Hepatocyte (in vitro differentiated cells): ENCODE data around the gene KCNV2. TPM values are rescaled to one million over a fixed set of nuclear protein-coding genes. Genes with fewer than 3 reads are reported as not detected.

ENCODE experiments used
- DNase-seq: peaks from one replicate; pipeline ENCODE4 v3.0.0-alpha.2; 2016; ENCODE audit warnings: low spot score
- H2AFZ ChIP-seq: fragments of 200-600 bp; sonication (generic); 2 replicates; pipeline ENCODE4 v1.6.0; 2016; ENCODE audit warnings: antibody characterized with exemption, mild to moderate bottlenecking
- H3K27ac ChIP-seq: fragments of 200-600 bp; sonication (generic); 2 replicates; pipeline ENCODE4 v1.5.1; 2016; ENCODE audit warnings: mild to moderate bottlenecking
- H3K27me3 ChIP-seq: fragments of 200-600 bp; sonication (generic); 2 replicates; pipeline ENCODE4 v1.6.1; 2016
- H3K36me3 ChIP-seq: fragments of 200-600 bp; sonication (generic); replicated peaks from 2 replicates; pipeline ENCODE4 v1.5.1; 2016; ENCODE audit warnings: low read depth; ENCODE audit not compliant: insufficient read depth
- H3K4me1 ChIP-seq: fragments of 200-600 bp; sonication (generic); 2 replicates; pipeline ENCODE4 v1.5.1; 2016; ENCODE audit warnings: mild to moderate bottlenecking, moderate library complexity; ENCODE audit not compliant: insufficient read depth
- H3K4me2 ChIP-seq: fragments of 200-600 bp; sonication (generic); 2 replicates; pipeline ENCODE4 v1.6.0; 2016
- H3K4me3 ChIP-seq: fragments of 200-600 bp; sonication (generic); 2 replicates; pipeline ENCODE4 v1.5.1; 2016; ENCODE audit warnings: mild to moderate bottlenecking
- H3K79me2 ChIP-seq: fragments of 200-600 bp; sonication (generic); 2 replicates; pipeline ENCODE4 v1.6.0; 2017; ENCODE audit warnings: mild to moderate bottlenecking
- H3K9me2 ChIP-seq: fragments of 200-600 bp; sonication (generic); replicated peaks from 2 replicates; pipeline ENCODE4 v1.6.0; 2017; ENCODE audit warnings: mild to moderate bottlenecking; ENCODE audit not compliant: insufficient read depth
- H3K9me3 ChIP-seq: fragments of 200-600 bp; sonication (generic); 2 replicates; pipeline ENCODE4 v1.5.1; 2016; ENCODE audit warnings: low read depth, mild to moderate bottlenecking
- H4K20me1 ChIP-seq: fragments of 200-600 bp; sonication (generic); 2 replicates; pipeline ENCODE4 v1.6.0; 2016; ENCODE audit warnings: mild to moderate bottlenecking; ENCODE audit not compliant: insufficient read depth, poor library complexity, severe bottlenecking
- CTCF ChIP-seq: fragments of 200-600 bp; sonication (generic); IDR thresholded peaks from 2 replicates; pipeline ENCODE4 v1.5.1; 2016; ENCODE audit warnings: antibody characterized with exemption, mild to moderate bottlenecking; ENCODE audit not compliant: poor library complexity
- EZH2 ChIP-seq: fragments of 200-600 bp; sonication (generic); IDR thresholded peaks from 2 replicates; pipeline ENCODE4 v1.6.1; 2016; ENCODE audit warnings: antibody characterized with exemption, mild to moderate bottlenecking, borderline replicate concordance
- EZH2phosphoT487 ChIP-seq: fragments of 200-600 bp; sonication (generic); IDR thresholded peaks from one replicate; pipeline ENCODE4 v1.6.1; 2018; ENCODE audit warnings: antibody characterized with exemption, mild to moderate bottlenecking, low read depth, moderate library complexity; ENCODE audit not compliant: unreplicated experiment, severe bottlenecking
- WGBS: methylation state at CpG from one replicate; pipeline ENCODE4 v1.1.6; 2016; ENCODE audit warnings: low lambda C conversion rate; ENCODE audit errors: missing lambda C conversion rate; 5-methylcytosine and 5-hydroxymethylcytosine counted together
- polyA plus RNA-seq: library from polyadenylated mRNA; unstranded; fragments of >200 nt; fragmentation: Nextera tagmentation; extraction: Ambion mirVana; gene quantifications from 2 replicates; pipeline ENCODE4 v1.2.1, GENCODE V29; 2016
- total RNA-seq: library from RNA; depleted of rRNA; stranded (reverse); fragments of >200 nt; gene quantifications from 2 replicates; pipeline ENCODE4 v1.2.3, GENCODE V29; 2014

KCNV2 gene
- total and polyA plus RNA-seq, 2 experiments from 2014 or later: 0.13 TPM; not detected in 1

DNA sequence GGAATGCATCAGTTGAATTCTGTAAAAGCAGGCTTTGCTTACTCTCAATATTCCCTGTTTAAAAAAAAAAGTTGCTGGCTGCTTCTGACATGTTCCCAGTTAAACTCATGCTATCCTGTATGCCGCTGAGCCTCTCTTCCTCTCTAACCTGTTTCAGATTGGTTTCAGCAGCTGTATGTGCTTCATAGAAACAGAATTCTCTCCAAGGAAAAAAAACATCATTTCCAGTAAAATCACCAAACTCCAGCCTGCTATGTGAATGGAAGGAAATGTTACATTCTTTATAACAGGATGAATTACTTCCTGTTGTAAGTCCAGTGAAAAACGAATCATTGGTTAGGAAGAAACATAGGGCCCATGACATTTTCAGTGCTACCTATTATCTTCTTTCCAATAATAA, 25.7 kb upstream of the KCNV2 start:
- no peak overlapping the region for H2AFZ ChIP-seq

GRCh38 chr9:2693056-2693455, 24.3 kb upstream of the KCNV2 start:
- Histone ChIP-seq H3K79me2 (no peaks in the 10 kb centered on the region), H3K9me2 (no peaks in the 10 kb centered on the region), H3K27me3 (no peaks in the 10 kb centered on the region), H3K27ac (no peak overlapping the region), H2AFZ (no peak overlapping the region), H3K4me3 (no peak overlapping the region), H4K20me1 (no peaks in the 10 kb centered on the region), H3K9me3 (no peaks in the 10 kb centered on the region), H3K4me1 (no peaks in the 10 kb centered on the region), H3K36me3 (no peaks in the 10 kb centered on the region), H3K4me2 (no peak overlapping the region)
- TF ChIP-seq EZH2 (no peak), EZH2phosphoT487 (no peak), CTCF (no peak)
- no peak for DNase-seq
- WGBS: 95% methylated on average over 3 of the region's 3 CpGs

More for the DNA sequence above, 25.7 kb upstream of the KCNV2 start:
- no peak overlapping the region for H3K27ac ChIP-seq
- H3K27me3 ChIP-seq: no peaks in the 10 kb centered on the region
- H3K4me2 ChIP-seq: no peak overlapping the region
- DNase-seq: no peak
- H3K79me2 ChIP-seq: no peaks in the 10 kb centered on the region
- no peaks in the 10 kb centered on the region for H4K20me1 ChIP-seq
- no peak overlapping the region for H3K4me3 ChIP-seq
- H3K4me1 ChIP-seq: no peaks in the 10 kb centered on the region
- no peaks in the 10 kb centered on the region for H3K9me2 ChIP-seq
- H3K36me3 ChIP-seq: no peaks in the 10 kb centered on the region
- 52% methylated on average over 2 of the region's 2 CpGs for WGBS
- TF ChIP-seq EZH2phosphoT487: no peak
- no peak for TF ChIP-seq CTCF
- TF ChIP-seq EZH2: no peak
- no peaks in the 10 kb centered on the region for H3K9me3 ChIP-seq

DNA sequence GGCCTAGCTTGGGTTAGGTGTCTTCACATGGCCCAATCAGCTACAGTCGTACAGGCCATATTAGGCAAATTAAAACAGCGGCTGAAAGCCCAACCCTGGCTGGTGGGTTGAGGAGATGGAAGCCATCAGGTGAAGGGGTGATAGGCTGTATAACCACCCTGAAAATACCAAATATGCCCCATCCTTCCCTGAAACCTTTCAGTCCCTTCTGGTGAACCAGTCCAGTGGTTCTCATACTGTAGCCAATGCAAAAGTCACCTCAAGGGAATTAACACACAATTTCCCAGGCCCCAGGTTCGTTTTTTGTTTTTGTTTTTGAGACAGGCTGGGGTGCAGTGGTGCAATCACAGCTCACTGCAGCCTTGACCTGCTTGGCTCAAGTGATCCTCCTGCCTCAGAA, 19.8 kb upstream of the KCNV2 start:
- DNase-seq: no peak
- Histone ChIP-seq H3K27ac (no peak overlapping the region), H3K9me2 (no peaks in the 10 kb centered on the region), H3K79me2 (no peaks in the 10 kb centered on the region), H3K27me3 (no peaks in the 10 kb centered on the region), H3K4me3 (no peak overlapping the region), H3K4me2 (no peak overlapping the region), H3K4me1 (no peaks in the 10 kb centered on the region), H4K20me1 (no peaks in the 10 kb centered on the region), H3K9me3 (no peaks in the 10 kb centered on the region), H3K36me3 (no peaks in the 10 kb centered on the region), H2AFZ (no peak overlapping the region)
- WGBS: 90% methylated on average over 3 of the region's 3 CpGs
- TF ChIP-seq EZH2: no peak

DNA sequence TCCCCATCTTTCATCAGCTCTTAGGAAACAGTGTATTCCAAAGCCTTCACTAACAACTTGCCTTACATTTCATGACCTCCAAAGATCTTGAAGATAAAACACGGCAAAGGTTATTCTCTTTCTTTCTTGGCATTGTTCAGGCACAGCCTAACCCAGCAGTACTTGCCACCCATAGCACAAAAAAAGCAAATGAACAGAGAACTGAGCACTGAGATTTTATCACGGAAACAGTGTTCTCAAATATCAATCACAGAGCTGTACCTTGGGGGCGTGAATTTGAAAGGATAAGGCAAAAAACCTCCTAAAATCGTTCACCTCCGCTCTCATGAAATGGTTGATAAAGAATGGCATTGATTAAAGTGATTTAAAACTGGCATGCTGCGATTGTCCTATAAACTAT, 16.9 kb upstream of the KCNV2 start:
- no peak overlapping the region for H3K4me2 ChIP-seq
- no peaks in the 10 kb centered on the region for H4K20me1 ChIP-seq
- DNase-seq: no peak
- no peaks in the 10 kb centered on the region for H3K27me3 ChIP-seq
- no peaks in the 10 kb centered on the region for H3K4me1 ChIP-seq
- H3K36me3 ChIP-seq: no peaks in the 10 kb centered on the region
- H3K27ac ChIP-seq: no peak overlapping the region
- no peak overlapping the region for H2AFZ ChIP-seq
- TF ChIP-seq CTCF: no peak
- no peak for TF ChIP-seq EZH2
- no peaks in the 10 kb centered on the region for H3K9me3 ChIP-seq
- H3K4me3 ChIP-seq: no peak overlapping the region
- 52% methylated on average over 6 of the region's 6 CpGs for WGBS
- no peaks in the 10 kb centered on the region for H3K9me2 ChIP-seq
- H3K79me2 ChIP-seq: no peaks in the 10 kb centered on the region
